K562 (cell line): ENCODE measurements around the gene XPO1. TPM values are rescaled to one million over a fixed set of nuclear protein-coding genes. Genes with fewer than 3 reads are reported as not detected.

Experiments used
- ATAC-seq: fragments of 200-7000 bp; cut with Tn5 transposase; 3 replicates; pipeline ENCODE4 v1.9.1; 2020; ENCODE audit warnings: moderate library complexity
- BruUV-seq: library from RNA; stranded (reverse); fragments of 400-500 nt; replicated peaks from 2 replicates; lab custom pipeline; 2021; lab: Mats Ljungman, UMichigan
- CTCF ChIA-PET: fragments of 300-600 bp; formaldehyde crosslinking; extraction: SDS; loops from one replicate; lab custom pipeline; 2021; ENCODE audit warnings: low intra/inter-chr PET ratio; lab: Yijun Ruan, JAX
- POLR2A ChIA-PET: fragments of 300-600, 350-650 bp; sonication (Branson Sonifier 250); formaldehyde crosslinking; extraction: SDS; loops from one replicate; lab custom pipeline; 2021; ENCODE audit warnings: antibody characterized with exemption, inconsistent platforms; lab: Yijun Ruan, JAX
- DNase-seq, 4 experiments: peaks; one replicate each; pipeline versions ENCODE4 v3.0.0 to v3.0.0-alpha.2; 2011 to 2018; ENCODE audit warnings: low spot score in 3 of 4, mixed read lengths in 3 of 4; ENCODE audit errors: extremely low read depth in 1 of 4
- FAIRE-seq: peaks from 2 replicates; lab custom pipeline; 2011; peaks lifted over from hg19 to GRCh38; lab: Jason Lieb, UNC
- H2AFZ ChIP-seq: 2 replicates; pipeline ENCODE4 v1.6.0; 2011; ENCODE audit warnings: low read depth, low read length, control low read depth, inconsistent platforms
- H3K27ac ChIP-seq: fragments of 200-600 bp; 3 replicates; pipeline ENCODE4 v1.8.0; 2011; ENCODE audit warnings: low read depth, mild to moderate bottlenecking, control low read depth, inconsistent platforms, low read length, moderate library complexity, mixed read lengths; ENCODE audit errors: extremely low read depth
- H3K27me3 ChIP-seq, 2 experiments: fragments of 300-600 bp in 1 of 2; 2 replicates in 1 of 2; 3 replicates in 1 of 2; pipeline versions ENCODE4 v1.6.0 to v1.8.0; 2011; ENCODE audit warnings: inconsistent platforms in 2 of 2, low read length in 2 of 2, mild to moderate bottlenecking in 1 of 2, mixed read lengths in 1 of 2, moderate library complexity in 1 of 2; ENCODE audit not compliant: control insufficient read depth in 2 of 2, insufficient read depth in 2 of 2
- H3K36me3 ChIP-seq: fragments of 300-600 bp; 3 replicates; pipeline ENCODE4 v1.8.0; 2011; ENCODE audit warnings: mild to moderate bottlenecking, low read length, inconsistent platforms; ENCODE audit not compliant: control insufficient read depth, insufficient read depth
- H3K4me1 ChIP-seq, 2 experiments: fragments of 200-600 bp in 1 of 2; replicated peaks in 1 of 2; 2 replicates in 1 of 2; 3 replicates in 1 of 2; pipeline versions ENCODE4 v1.5.1 to v1.8.0; 2011; ENCODE audit warnings: inconsistent platforms in 2 of 2, low read length in 2 of 2, mild to moderate bottlenecking in 1 of 2, mixed read lengths in 1 of 2, moderate library complexity in 1 of 2; ENCODE audit not compliant: control insufficient read depth in 2 of 2, insufficient read depth in 2 of 2
- H3K4me2 ChIP-seq: 2 replicates; pipeline ENCODE4 v1.6.1; 2011; ENCODE audit warnings: low read length, control low read depth, inconsistent platforms, mixed read lengths; ENCODE audit not compliant: insufficient read depth
- H3K4me3 ChIP-seq: fragments of 200-600 bp; sonication (generic), shearing (Covaris generic); 2 replicates; pipeline ENCODE4 v1.5.1; 2016; ENCODE audit warnings: control low read depth, inconsistent platforms
- H3K79me2 ChIP-seq: fragments of 200-600 bp; 3 replicates; pipeline ENCODE4 v1.8.0; 2011; ENCODE audit warnings: low read length, inconsistent platforms; ENCODE audit not compliant: control insufficient read depth, insufficient read depth
- H3K9ac ChIP-seq, 2 experiments: 2 replicates each; pipeline versions ENCODE4 v1.6.0 to v1.6.1; 2011; ENCODE audit warnings: low read depth in 2 of 2, low read length in 2 of 2, control low read depth in 1 of 2, inconsistent platforms in 1 of 2, mild to moderate bottlenecking in 1 of 2, mixed read lengths in 1 of 2; ENCODE audit not compliant: insufficient read depth in 1 of 2
- H3K9me1 ChIP-seq: one replicate; pipeline ENCODE4 v1.6.0; 2011; ENCODE audit warnings: inconsistent platforms, mild to moderate bottlenecking, low read length, moderate library complexity; ENCODE audit not compliant: control insufficient read depth, insufficient read depth
- H3K9me3 ChIP-seq: replicated peaks from 2 replicates; pipeline ENCODE4 v1.5.1; 2011; ENCODE audit warnings: low read depth, low read length, inconsistent platforms; ENCODE audit not compliant: control insufficient read depth, insufficient read depth
- H4K20me1 ChIP-seq: replicated peaks from 2 replicates; pipeline ENCODE4 v1.6.1; 2011; ENCODE audit warnings: low read length, inconsistent platforms, mixed read lengths; ENCODE audit not compliant: control insufficient read depth, insufficient read depth
- CBFB ChIP-seq: sonication (generic); formaldehyde crosslinking; IDR thresholded peaks from 2 replicates; pipeline ENCODE4 v1.4.0; 2020; ENCODE audit warnings: mild to moderate bottlenecking, missing genetic modification reagents
- MEF2D ChIP-seq: conservative IDR thresholded peaks from 2 replicates; pipeline ENCODE4 v1.6.1; 2016; ENCODE audit warnings: low read depth, missing genetic modification characterization, missing compliant biosample characterization
- MEIS2 ChIP-seq: fragments of 450-650 bp; IDR thresholded peaks from 2 replicates; pipeline ENCODE4 v1.6.1; 2014; ENCODE audit warnings: mild to moderate bottlenecking; ENCODE audit not compliant: partially characterized antibody
- POLR2AphosphoS5 ChIP-seq: IDR thresholded peaks from 2 replicates; pipeline ENCODE4 v1.6.1; 2011; ENCODE audit warnings: mild to moderate bottlenecking, low read depth, low read length, moderate library complexity; ENCODE audit not compliant: control insufficient read depth, insufficient read depth
- RNF2 ChIP-seq: sonication (generic); IDR thresholded peaks from 2 replicates; pipeline ENCODE4 v1.6.1; 2016
- ZBTB11 ChIP-seq, 3 experiments: fragments of 200-800 bp in 1 of 3; fragments of 250-450 bp in 1 of 3; fragments of 450-650 bp in 1 of 3; sonication (Bioruptor Pico) in 1 of 3; sonication (Bioruptor generic) in 1 of 3; formaldehyde crosslinking in 1 of 3; IDR thresholded peaks; 2 replicates each; pipeline versions ENCODE4 v1.6.1 to v1.8.0; 2016 to 2022; ENCODE audit warnings: mild to moderate bottlenecking in 2 of 3, missing genetic modification characterization in 2 of 3, missing compliant biosample characterization in 1 of 3, moderate library complexity in 1 of 3
- ZFX ChIP-seq: sonication (generic); formaldehyde crosslinking; IDR thresholded peaks from 2 replicates; pipeline ENCODE4 v1.8.0; 2022; ENCODE audit warnings: mild to moderate bottlenecking, missing genetic modification reagents, moderate library complexity
- ZNF444 ChIP-seq: fragments of 250-450 bp; sonication (Bioruptor Pico); IDR thresholded peaks from 2 replicates; pipeline ENCODE4 v1.4.0; 2020; ENCODE audit warnings: mild to moderate bottlenecking, moderate library complexity
- WGBS: fragments of 100-300 bp; shearing (Covaris generic); methylation state at CpG from one replicate; pipeline ENCODE4 v1.1.6; 2016; ENCODE audit warnings: low coverage, mixed read lengths; ENCODE audit not compliant: insufficient coverage; ENCODE audit errors: missing lambda C conversion rate; 5-methylcytosine and 5-hydroxymethylcytosine counted together
- in situ Hi-C: fragments of 300-500 bp; cut with MboI; formaldehyde crosslinking; loops from 4 replicates; pipeline ENCODE4 v1.15.0; 2018; ENCODE audit warnings: inconsistent platforms, mixed read lengths
- intact Hi-C: fragments of 100-400 bp; cut with micrococcal nuclease; formaldehyde crosslinking; loops from 2 replicates; pipeline ENCODE4 v1.14.2; 2022
- polyA plus RNA-seq, 8 experiments: library from polyadenylated mRNA; depleted of rRNA in 4 of 8; stranded (reverse) in 5 of 8; unstranded in 3 of 8; fragments of >200 nt; fragmentation: Nextera tagmentation in 2 of 8; fragmentation: Illumina TruSeq in 1 of 8; extraction: Ambion mirVana in 2 of 8; extraction: Trizol in 1 of 8; gene quantifications; 2 replicates each; pipeline versions ENCODE4 v1.2.1 to v1.2.3, GENCODE V29; 2011 to 2014; ENCODE audit warnings: inconsistent platforms in 1 of 8, missing spikeins in 1 of 8
- total RNA-seq, 7 experiments: library from RNA; depleted of rRNA in 6 of 7; stranded (reverse); fragments of >200 nt in 6 of 7; fragmentation: Illumina TruSeq in 2 of 7; extraction: Trizol in 2 of 7; gene quantifications; 2 replicates each; pipeline versions ENCODE4 v1.2.1 to v1.2.3, GENCODE V29; 2011 to 2021; ENCODE audit warnings: low replicate concordance in 1 of 7
- TF ChIP-seq, protein P1 (sequence below): sonication (generic); formaldehyde crosslinking; IDR thresholded peaks from 2 replicates; pipeline ENCODE4 v1.8.0; 2022; ENCODE audit warnings: mild to moderate bottlenecking, missing genetic modification reagents, borderline replicate concordance
- TF ChIP-seq, protein P2 (sequence below): fragments of 250-450 bp; sonication (Bioruptor Pico); IDR thresholded peaks from 2 replicates; pipeline ENCODE4 v1.8.0; 2021; ENCODE audit warnings: moderate library complexity, mild to moderate bottlenecking, inconsistent platforms

The XPO1 gene
- total and polyA plus RNA-seq, 9 of the 15 experiments (the other 6 are each of a cell fraction or from before 2014, with no cell fraction given), result 86.2 to 307 (median 216) TPM

DNA sequence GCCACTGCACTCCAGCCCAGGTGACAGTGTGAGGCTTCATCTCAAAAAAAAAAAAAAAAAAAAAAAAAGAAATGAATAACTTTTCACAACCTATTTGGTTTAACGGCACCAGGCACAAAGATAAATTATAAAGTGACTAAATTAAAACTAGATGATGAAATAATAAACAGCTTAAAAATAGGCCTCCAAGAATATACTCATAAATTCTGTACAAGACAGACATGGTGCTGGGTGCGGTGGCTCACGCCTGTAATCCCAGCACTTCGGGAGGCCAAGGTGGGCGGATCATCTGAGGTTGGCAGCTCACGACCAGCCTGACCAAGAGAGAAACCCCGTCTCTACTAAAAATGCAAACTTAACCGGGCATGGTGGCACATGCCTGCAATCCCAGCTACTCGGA, 87.0 kb downstream of the XPO1 start:
- ChIA-PET CTCF (no interaction called here), POLR2A (no interaction called here)
- no peak for FAIRE-seq
- intact Hi-C loops, result no loop called here
- peaks cover 15% of the 10 kb centered on the region for H3K36me3 ChIP-seq
- peaks cover 4% of the 10 kb centered on the region in 2 experiments; a peak in 4 of 5 replicates for H3K4me1 ChIP-seq
- H2AFZ ChIP-seq, result no peak overlapping the region
- no peak for ATAC-seq
- H3K27ac ChIP-seq, result no peak overlapping the region
- H3K79me2 ChIP-seq, result peaks cover 97% of the 10 kb centered on the region
- in situ Hi-C loops, result no loop called here
- H3K9me3 ChIP-seq, result no peaks in the 10 kb centered on the region
- H3K4me2 ChIP-seq, result no peak overlapping the region
- H4K20me1 ChIP-seq, result peaks cover 3% of the 10 kb centered on the region; the same call in 1 of the 2 replicates
- WGBS, result 98% methylated on average over 9 of the region's 9 CpGs
- no peak overlapping the region for H3K9ac ChIP-seq
- DNase-seq, result no peak
- H3K4me3 ChIP-seq, result no peak overlapping the region
- no peaks in the 10 kb centered on the region for H3K27me3 ChIP-seq
- no peaks in the 10 kb centered on the region for H3K9me1 ChIP-seq
- no TSS peak for BruUV-seq
- no peak for TF ChIP-seq MEF2D
- no peak for TF ChIP-seq CBFB (CRISPR knock-in tag)
- TF ChIP-seq POLR2AphosphoS5, result no peak
- TF ChIP-seq, protein P1, sequence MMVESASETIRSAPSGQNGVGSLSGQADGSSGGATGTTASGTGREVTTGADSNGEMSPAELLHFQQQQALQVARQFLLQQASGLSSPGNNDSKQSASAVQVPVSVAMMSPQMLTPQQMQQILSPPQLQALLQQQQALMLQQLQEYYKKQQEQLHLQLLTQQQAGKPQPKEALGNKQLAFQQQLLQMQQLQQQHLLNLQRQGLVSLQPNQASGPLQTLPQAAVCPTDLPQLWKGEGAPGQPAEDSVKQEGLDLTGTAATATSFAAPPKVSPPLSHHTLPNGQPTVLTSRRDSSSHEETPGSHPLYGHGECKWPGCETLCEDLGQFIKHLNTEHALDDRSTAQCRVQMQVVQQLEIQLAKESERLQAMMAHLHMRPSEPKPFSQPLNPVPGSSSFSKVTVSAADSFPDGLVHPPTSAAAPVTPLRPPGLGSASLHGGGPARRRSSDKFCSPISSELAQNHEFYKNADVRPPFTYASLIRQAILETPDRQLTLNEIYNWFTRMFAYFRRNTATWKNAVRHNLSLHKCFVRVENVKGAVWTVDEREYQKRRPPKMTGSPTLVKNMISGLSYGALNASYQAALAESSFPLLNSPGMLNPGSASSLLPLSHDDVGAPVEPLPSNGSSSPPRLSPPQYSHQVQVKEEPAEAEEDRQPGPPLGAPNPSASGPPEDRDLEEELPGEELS (CRISPR knock-in tag), result no peak
- no peak for TF ChIP-seq ZNF444 (CRISPR knock-in tag)
- TF ChIP-seq, protein P2, sequence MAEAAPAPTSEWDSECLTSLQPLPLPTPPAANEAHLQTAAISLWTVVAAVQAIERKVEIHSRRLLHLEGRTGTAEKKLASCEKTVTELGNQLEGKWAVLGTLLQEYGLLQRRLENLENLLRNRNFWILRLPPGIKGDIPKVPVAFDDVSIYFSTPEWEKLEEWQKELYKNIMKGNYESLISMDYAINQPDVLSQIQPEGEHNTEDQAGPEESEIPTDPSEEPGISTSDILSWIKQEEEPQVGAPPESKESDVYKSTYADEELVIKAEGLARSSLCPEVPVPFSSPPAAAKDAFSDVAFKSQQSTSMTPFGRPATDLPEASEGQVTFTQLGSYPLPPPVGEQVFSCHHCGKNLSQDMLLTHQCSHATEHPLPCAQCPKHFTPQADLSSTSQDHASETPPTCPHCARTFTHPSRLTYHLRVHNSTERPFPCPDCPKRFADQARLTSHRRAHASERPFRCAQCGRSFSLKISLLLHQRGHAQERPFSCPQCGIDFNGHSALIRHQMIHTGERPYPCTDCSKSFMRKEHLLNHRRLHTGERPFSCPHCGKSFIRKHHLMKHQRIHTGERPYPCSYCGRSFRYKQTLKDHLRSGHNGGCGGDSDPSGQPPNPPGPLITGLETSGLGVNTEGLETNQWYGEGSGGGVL (CRISPR knock-in tag), result no peak
- no peak for TF ChIP-seq ZBTB11 (CRISPR knock-in tag; IDR thresholded peaks at IDR 0.05)
- TF ChIP-seq ZFX (CRISPR knock-in tag), result no peak
- no peak for TF ChIP-seq RNF2
- TF ChIP-seq MEIS2, result no peak
